M059J (cell line): Measurements from ENCODE around the gene CHL1. TPM values are rescaled to one million over a fixed set of nuclear protein-coding genes. Genes with fewer than 3 reads are reported as not detected.
"Not testable (repeated sequence)": the region's sequence is repeated elsewhere in the genome, so short reads cannot be mapped to it uniquely, and the experiment has no call there.

ENCODE experiments used
- DNase-seq: peaks from one replicate; pipeline ENCODE4 v3.0.0-alpha.2; 2012; ENCODE audit warnings: low read depth
- total RNA-seq: library from RNA; depleted of rRNA; stranded (reverse); fragments of >200 nt; shearing (Covaris generic); gene quantifications from 2 replicates; pipeline ENCODE4 v1.2.3, GENCODE V29; 2014

Gene CHL1
- total RNA-seq, 1 experiment from 2014 or later = not detected

GRCh38 chr3:341998-342397 lies 145.4 kb downstream of the CHL1 start:
- DNase-seq = no peak

- no peak for DNase-seq
These were observed 149.6 kb downstream of the CHL1 start for GRCh38 chr3:346186-346585.

- no peak for DNase-seq
These were observed 151.0 kb downstream of the CHL1 start for GRCh38 chr3:347581-347980.

- no peak for DNase-seq
These were observed 154.4 kb downstream of the CHL1 start for GRCh38 chr3:350871-351371.

- DNase-seq = no peak
These were observed 156.0 kb downstream of the CHL1 start for GRCh38 chr3:352599-352998.

DNA sequence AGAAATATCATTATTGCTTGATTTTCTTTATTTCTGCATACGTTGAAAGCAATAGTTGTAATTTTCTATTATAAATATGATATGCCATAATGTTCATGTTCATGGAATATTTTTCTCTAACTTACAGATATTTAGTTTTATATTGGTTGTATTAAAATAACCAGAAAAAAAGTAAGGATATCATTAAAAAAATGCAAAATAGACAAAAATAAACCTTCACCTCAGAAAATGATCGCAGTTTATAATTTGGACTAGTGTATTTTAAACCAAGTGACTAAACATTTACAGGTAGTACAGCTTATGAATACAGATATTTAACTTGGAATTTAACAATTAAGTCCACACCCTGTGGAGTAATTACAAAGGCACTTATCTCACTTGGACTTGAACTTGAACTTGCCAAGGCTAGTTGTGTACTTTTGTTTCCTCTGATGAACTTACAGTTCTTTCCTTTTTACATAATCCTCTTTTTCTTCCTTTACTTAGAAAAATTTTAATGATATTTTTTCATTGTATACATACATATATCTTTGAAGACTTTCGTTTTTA lies 156.7 kb downstream of the CHL1 start:
- no peak for DNase-seq

DNA sequence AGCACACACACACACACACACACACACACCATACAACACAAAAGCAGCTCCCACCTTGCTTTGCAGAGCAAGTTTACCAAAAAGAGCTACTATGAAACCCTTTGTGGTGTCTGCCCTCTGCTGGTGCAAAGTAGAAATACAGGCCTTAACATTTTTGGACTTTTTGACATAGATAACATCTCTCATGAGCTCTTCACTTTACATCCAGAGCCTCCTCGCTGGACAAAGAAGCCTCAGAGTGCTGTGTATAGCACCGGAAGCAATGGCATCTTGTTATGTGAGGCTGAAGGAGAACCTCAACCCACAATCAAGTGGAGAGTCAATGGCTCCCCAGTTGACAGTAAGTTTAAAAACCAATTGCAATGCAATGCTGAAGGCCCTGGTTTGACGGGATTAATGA lies 157.9 kb downstream of the CHL1 start:
- DNase-seq = peak; percentile 16

DNA sequence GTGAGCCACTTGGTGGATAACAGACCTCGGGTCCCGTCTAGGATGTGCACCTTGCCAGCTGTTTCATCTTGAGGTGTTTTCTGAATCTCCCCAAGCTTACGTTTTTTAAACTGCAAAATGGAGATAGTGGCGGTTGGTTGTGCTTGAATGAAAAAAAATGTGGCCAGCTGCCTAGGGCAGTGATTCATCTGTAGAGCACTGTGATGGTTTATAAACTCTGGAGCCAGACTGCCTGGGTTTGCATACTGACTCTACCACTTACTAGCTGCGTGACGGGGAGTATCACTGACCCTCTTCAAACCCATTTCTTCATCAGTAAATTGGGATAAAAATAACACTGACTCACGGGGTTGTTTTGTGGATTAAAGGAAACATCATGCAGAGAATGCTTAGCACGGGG lies 159.1 kb downstream of the CHL1 start:
- peak; percentile 19 for DNase-seq

GRCh38 chr3:356952-357351 lies 160.4 kb downstream of the CHL1 start:
- peak; percentile 28 for DNase-seq

DNA sequence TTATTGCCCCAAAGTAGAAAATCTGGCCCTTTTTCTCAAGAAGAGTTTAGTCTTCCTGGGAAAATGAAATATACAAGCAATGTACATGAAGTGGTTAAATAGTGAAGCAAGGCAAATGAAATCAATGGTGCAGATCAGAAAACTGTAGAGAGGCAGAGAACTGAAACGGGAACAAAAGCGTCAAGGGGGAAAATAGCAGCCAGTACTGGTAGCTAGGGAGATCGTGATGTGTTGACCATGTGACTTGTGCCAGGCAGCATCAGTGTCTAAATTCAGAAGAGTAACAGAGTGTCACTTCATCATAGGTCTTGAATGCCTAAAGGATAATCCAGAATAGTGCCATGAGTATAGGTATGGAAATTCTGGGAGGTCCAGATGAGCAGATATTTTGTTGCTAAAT lies 163.1 kb downstream of the CHL1 start:
- no peak for DNase-seq

DNA sequence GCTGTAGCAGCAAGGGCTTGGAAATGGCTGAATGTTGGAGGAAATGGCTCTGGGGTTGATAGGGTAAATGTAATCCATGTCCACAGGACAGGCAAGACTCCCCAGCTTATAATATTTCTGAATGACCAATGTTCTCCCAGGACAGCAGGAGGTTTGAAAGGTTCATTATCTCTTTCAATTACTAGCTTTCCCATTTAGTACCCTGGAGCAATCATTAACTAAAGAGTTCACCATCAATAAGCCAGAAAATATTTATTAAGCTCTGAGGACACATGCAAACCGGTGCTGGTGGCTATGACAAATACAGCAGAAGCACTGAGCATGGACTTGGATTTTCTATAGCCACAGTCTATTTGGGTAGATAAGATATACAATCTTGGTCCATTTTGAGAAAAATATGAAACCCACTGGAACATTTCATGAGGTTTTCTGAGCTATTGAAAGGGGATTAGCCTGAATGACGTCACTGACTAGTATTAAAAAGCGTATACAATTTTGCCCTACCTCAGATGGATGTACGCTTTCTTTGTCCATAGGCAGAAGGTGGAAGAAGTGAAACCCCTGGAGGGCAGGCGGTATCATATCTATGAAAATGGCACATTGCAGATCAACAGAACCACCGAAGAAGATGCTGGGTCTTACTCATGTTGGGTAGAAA lies 166.2 kb downstream of the CHL1 start:
- no peak for DNase-seq

GRCh38 chr3:364287-364686 lies 167.7 kb downstream of the CHL1 start:
- no peak for DNase-seq

DNA sequence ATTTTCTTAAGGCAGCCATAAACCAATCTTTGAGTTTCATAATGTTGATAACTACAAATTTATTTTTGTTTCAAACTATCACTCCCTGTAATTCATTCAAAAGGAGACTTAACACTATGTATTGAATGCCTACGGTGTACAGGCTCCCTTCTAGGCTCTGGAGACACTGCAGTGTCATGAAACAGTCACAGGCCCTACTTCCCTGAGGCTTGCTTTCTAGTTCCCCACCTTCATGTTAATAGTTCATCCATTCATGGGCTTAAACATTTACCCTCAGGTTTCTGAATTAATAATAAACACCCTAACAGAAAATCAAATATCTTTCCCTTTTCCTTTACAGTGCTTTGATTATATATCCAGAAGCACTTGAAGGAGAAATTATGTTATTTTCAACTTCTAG lies 168.7 kb downstream of the CHL1 start:
- no peak for DNase-seq

- not testable (repeated sequence) for DNase-seq
These were observed 169.7 kb downstream of the CHL1 start for GRCh38 chr3:366253-366652.

DNA sequence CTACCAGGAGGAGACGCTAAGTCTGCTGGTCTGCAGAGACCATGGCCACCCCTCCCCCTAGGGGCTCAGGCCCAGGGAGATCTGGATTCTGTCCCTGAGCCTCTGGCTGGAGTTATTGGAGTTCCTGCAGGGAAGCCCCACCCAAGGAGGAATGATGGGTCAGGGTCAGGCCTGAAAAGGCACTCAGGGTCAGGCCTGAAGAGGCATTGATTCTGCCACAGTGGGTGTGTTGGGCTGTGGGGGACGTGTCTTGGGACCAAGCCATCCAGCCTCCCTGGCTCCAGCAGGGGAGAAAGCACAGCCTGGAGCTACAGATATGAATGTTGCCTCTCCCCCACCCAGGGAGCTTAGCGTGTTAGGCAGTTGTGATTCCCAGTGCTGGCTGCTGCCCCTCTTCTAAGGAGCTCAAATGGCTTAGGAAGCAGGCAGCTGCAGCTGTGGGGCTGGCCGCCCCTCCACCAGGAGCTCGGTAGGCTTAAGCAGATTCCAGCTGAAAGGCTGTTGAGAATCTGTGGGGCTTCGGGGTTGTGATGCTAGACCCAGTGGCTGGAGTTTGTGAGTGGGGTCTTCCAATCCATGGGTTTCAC lies 176.7 kb downstream of the CHL1 start:
- DNase-seq = no peak

DNA sequence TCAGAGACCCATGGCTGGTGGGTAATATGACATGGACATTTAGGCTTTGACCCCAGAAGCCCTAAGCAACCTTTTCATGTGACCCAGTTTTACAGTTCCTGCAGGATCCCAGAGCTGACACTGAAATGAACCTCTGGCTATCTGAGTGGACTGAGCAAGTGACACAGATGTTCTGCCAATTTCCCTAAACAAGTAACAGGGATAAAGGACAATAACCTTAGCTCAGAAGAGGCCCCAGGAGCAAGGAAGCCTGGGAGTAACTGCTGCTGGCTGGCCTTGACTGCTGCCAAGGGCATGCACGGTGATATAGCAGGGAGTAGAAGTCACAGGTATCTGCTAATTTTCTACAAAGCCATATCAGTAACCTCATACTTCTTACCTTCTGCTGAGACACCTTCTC lies 177.9 kb downstream of the CHL1 start:
- no peak for DNase-seq

DNA sequence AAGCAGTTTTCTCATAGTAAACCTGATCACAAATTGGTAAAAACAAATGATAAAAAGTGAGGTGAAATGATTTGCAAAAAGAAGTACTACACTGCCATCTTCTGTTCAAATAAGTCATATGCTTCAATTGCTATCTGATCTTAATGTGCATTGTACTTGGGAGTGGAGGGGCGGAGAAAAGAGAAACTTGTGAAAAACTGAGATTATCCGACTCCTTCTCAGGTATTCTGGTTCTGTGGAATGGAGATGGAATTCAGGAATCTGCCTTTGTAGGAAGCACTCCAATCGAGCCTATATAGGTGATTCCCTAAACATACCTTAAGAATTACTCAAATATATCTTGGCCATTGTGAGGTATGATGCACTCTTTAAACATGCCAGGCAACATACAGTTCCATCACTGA lies 180.6 kb downstream of the CHL1 start:
- peak; percentile 4 for DNase-seq

DNA sequence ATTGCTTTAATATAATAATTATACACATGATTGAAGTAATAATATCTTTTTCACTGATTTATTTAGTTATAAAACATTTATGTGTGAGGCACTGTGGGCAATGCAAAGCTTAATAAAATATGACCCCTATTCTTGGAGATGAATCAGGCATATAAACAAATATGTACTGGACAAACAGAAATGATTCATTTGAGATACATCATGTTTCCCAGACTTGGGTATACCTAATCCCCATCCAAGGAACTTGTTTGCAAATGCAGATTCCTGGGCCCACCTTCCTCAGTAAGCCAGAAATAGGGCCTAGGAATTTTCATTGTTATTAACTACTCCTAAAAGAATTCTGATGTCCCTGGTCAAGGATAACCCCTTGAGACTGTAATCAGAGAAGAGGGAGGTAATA lies 184.2 kb downstream of the CHL1 start:
- no peak for DNase-seq

GRCh38 chr3:385151-385550 lies 188.6 kb downstream of the CHL1 start:
- peak; percentile 1 for DNase-seq

DNA sequence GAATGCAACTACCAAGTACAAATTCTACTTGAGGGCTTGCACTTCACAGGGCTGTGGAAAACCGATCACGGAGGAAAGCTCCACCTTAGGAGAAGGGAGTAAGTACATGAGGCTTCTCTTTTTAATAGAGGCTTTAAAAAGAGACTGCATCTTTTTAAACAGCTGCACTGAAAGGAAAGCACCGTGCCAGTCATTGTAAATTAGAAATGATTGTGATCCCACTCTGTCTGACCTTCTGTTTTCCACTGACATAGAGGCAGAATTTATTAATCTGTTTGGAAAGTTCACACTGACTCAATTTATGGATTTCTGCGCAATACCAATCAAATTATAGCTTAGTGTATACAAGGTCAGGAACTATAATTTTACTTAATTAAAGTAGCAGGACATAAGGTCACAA lies 198.2 kb downstream of the CHL1 start:
- no peak for DNase-seq

DNA sequence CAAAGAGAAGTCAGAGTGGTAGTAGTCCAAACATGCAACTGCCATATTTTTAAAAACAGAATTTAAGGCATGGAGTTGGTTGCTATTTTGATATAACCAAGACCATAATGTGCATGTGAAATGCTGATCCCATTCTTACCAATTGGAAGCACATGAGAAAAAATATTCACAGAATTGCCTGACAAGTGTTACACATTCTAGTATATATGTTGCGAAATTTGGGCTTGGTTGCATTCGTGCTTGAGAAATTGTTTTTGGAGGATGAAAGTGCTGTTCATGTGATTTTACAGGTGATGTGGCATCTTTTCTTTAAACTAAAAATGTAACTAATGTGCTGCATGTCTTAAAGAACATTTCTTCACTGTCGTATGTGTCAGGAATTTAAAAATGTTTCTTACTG lies 199.7 kb downstream of the CHL1 start:
- no peak for DNase-seq

- DNase-seq = no peak
These were observed 203.1 kb downstream of the CHL1 start for GRCh38 chr3:399647-400046.

DNA sequence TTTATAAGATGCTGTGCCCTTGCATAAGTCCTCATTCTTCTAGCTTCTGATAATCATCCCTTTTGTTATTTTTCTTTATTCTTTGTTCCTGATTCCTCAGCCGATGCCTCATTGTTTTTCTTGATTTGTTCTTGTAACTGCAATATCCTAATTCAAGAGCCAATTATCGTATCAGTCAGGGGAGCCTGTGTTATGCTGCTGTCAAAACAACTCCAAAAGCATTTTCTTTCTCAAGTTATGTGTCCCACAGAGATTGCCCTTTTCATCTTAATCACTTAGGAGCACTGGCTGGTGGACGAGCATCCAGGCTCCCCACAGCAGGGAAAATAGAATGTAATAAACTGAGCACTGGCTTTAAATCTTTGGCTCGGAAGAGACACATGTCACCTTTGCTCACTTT lies 207.3 kb downstream of the CHL1 start:
- DNase-seq = no peak

DNA sequence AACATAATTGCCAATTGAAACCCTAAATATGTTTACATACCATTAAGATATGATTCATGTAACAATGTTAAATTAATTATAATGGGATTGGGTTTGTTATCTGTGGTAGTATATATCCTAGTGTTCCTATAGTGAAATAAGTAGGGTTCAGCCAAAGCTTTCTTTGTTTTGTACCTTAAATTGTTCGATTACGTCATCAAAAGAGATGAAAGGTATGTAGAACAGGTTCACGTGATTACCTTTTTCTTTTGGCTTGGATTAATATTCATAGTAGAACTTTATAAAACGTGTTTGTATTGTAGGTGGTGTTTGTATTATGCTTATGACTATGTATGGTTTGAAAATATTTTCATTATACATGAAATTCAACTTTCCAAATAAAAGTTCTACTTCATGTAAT lies 212.4 kb downstream of the CHL1 start:
- no peak for DNase-seq
